H1 (cell line): ENCODE data around the gene PTTG1IP. TPM values are rescaled to one million over a fixed set of nuclear protein-coding genes. Genes with fewer than 3 reads are reported as not detected.

Source experiments
- CTCF ChIA-PET: fragments of 300-600 bp; sonication (Branson Sonifier 250); formaldehyde crosslinking; loops from one replicate; lab custom pipeline; 2021; ENCODE audit not compliant: partially characterized antibody; lab: Charles Lee
- POLR2A ChIA-PET: fragments of 300-600 bp; sonication (Branson Sonifier 250); formaldehyde crosslinking; loops from one replicate; lab custom pipeline; 2021; ENCODE audit warnings: inconsistent platforms; ENCODE audit not compliant: partially characterized antibody; lab: Charles Lee
- DNase-seq, 2 experiments: peaks; one replicate each; pipeline versions ENCODE4 v3.0.0 to v3.0.0-alpha.2; 2010 to 2022; ENCODE audit warnings: low spot score in 2 of 2, low read depth in 1 of 2, mixed read lengths in 1 of 2
- FAIRE-seq: peaks from 2 replicates; lab custom pipeline; 2011; peaks lifted over from hg19 to GRCh38; lab: Jason Lieb, UNC
- H2AFZ ChIP-seq: 2 replicates; pipeline ENCODE4 v1.8.1; 2012; ENCODE audit warnings: low read length, inconsistent platforms
- H2AK5ac ChIP-seq: 2 replicates; pipeline ENCODE4 v1.6.1; 2013; ENCODE audit warnings: low read depth, low read length
- H2BK120ac ChIP-seq: replicated peaks from 2 replicates; pipeline ENCODE3; 2013; ENCODE audit warnings: low read depth, low read length, inconsistent platforms
- H2BK12ac ChIP-seq: 2 replicates; pipeline ENCODE4 v1.6.1; 2013; ENCODE audit warnings: low read depth, low read length
- H2BK15ac ChIP-seq: 2 replicates; pipeline ENCODE4 v1.6.1; 2013; ENCODE audit warnings: low read length
- H2BK20ac ChIP-seq: 2 replicates; pipeline ENCODE4 v1.6.1; 2013; ENCODE audit warnings: low read length
- H2BK5ac ChIP-seq: 2 replicates; pipeline ENCODE4 v1.6.1; 2013; ENCODE audit warnings: low read depth, low read length
- H3K14ac ChIP-seq: 2 replicates; pipeline ENCODE4 v1.6.1; 2013; ENCODE audit warnings: inconsistent platforms; ENCODE audit not compliant: insufficient read length
- H3K18ac ChIP-seq: 2 replicates; pipeline ENCODE4 v1.6.1; 2013; ENCODE audit warnings: low read length; ENCODE audit errors: extremely low read depth
- H3K23ac ChIP-seq: 2 replicates; pipeline ENCODE4 v1.6.1; 2013; ENCODE audit warnings: inconsistent platforms; ENCODE audit not compliant: insufficient read length
- H3K23me2 ChIP-seq: 2 replicates; pipeline ENCODE4 v1.6.1; 2013; ENCODE audit warnings: low read depth, low read length
- H3K27ac ChIP-seq: 2 replicates; pipeline ENCODE4 v1.6.1; 2011; ENCODE audit warnings: low read depth, low read length, inconsistent platforms
- H3K27me3 ChIP-seq, 4 experiments: replicated peaks in 1 of 4; 1 replicate in 1 of 4; 2 replicates in 3 of 4; pipeline versions ENCODE4 v1.6.1 to v1.8.1; 2011 to 2013; ENCODE audit warnings: low read length in 3 of 4, mild to moderate bottlenecking in 3 of 4, inconsistent platforms in 2 of 4, mixed read lengths in 2 of 4, moderate library complexity in 1 of 4; ENCODE audit not compliant: control insufficient read depth in 3 of 4, insufficient read depth in 3 of 4; ENCODE audit errors: extremely low read depth in 1 of 4
- H3K36me3 ChIP-seq, 4 experiments: 2 replicates each; pipeline versions ENCODE4 v1.6.1 to v1.8.1; 2011 to 2013; ENCODE audit warnings: mild to moderate bottlenecking in 4 of 4, low read length in 3 of 4, moderate library complexity in 2 of 4, control low read depth in 1 of 4, inconsistent platforms in 1 of 4; ENCODE audit not compliant: insufficient read depth in 4 of 4, control insufficient read depth in 2 of 4
- H3K4ac ChIP-seq: replicated peaks from 2 replicates; pipeline ENCODE3; 2013; ENCODE audit warnings: low read length, low read depth, mixed read lengths, inconsistent platforms; ENCODE audit not compliant: insufficient read length
- H3K4me1 ChIP-seq, 4 experiments: replicated peaks in 1 of 4; 1 replicate in 1 of 4; 2 replicates in 3 of 4; pipeline versions ENCODE4 v1.6.1 to v1.8.1; 2011 to 2013; ENCODE audit warnings: low read length in 3 of 4, inconsistent platforms in 2 of 4, mixed read lengths in 1 of 4; ENCODE audit not compliant: insufficient read depth in 4 of 4, control insufficient read depth in 3 of 4
- H3K4me2 ChIP-seq, 2 experiments: 2 replicates each; pipeline versions ENCODE4 v1.6.1 to v1.8.1; 2011 to 2013; ENCODE audit warnings: low read depth in 2 of 2, low read length in 2 of 2, control low read depth in 1 of 2, inconsistent platforms in 1 of 2, mild to moderate bottlenecking in 1 of 2; ENCODE audit not compliant: insufficient read depth in 1 of 2
- H3K4me3 ChIP-seq, 4 experiments: fragments of 200-600, 300-600 bp in 1 of 4; sonication (generic), shearing (Covaris generic), sonication (Bioruptor Twin) in 1 of 4; 2 replicates each; pipeline versions ENCODE4 v1.5.1 to v1.8.1; 2011 to 2016; ENCODE audit warnings: low read length in 4 of 4, low read depth in 3 of 4, control low read depth in 2 of 4, inconsistent platforms in 2 of 4, mild to moderate bottlenecking in 2 of 4, mixed read lengths in 1 of 4, moderate library complexity in 1 of 4; ENCODE audit not compliant: insufficient read depth in 2 of 4; ENCODE audit errors: extremely low read depth in 1 of 4
- H3K56ac ChIP-seq: replicated peaks from 2 replicates; pipeline ENCODE3; 2013; ENCODE audit warnings: low read depth, mild to moderate bottlenecking, mixed read lengths, low read length, inconsistent platforms; ENCODE audit not compliant: insufficient read length
- H3K79me1 ChIP-seq: 2 replicates; pipeline ENCODE4 v1.6.1; 2013; ENCODE audit warnings: low read depth, low read length, control low read depth
- H3K79me2 ChIP-seq, 2 experiments: 2 replicates each; pipeline versions ENCODE4 v1.6.1 to v1.8.1; 2012 to 2013; ENCODE audit warnings: low read length in 2 of 2, mild to moderate bottlenecking in 2 of 2, inconsistent platforms in 1 of 2; ENCODE audit not compliant: insufficient read depth in 2 of 2, control insufficient read depth in 1 of 2
- H3K9ac ChIP-seq, 4 experiments: replicated peaks in 1 of 4; 1 replicate in 1 of 4; 2 replicates in 3 of 4; pipeline versions ENCODE4 v1.6.1 to v1.8.1; 2011 to 2013; ENCODE audit warnings: low read depth in 3 of 4, low read length in 3 of 4, control low read depth in 2 of 4, mild to moderate bottlenecking in 2 of 4, moderate library complexity in 2 of 4, inconsistent platforms in 1 of 4; ENCODE audit errors: extremely low read depth in 1 of 4
- H3K9me3 ChIP-seq, 2 experiments: 2 replicates each; pipeline versions ENCODE4 v1.6.1 to v1.8.1; 2012 to 2013; ENCODE audit warnings: mild to moderate bottlenecking in 2 of 2, moderate library complexity in 2 of 2, control low read depth in 1 of 2, inconsistent platforms in 1 of 2, low read depth in 1 of 2, low read length in 1 of 2, mixed read lengths in 1 of 2; ENCODE audit not compliant: insufficient read depth in 2 of 2
- H4K20me1 ChIP-seq, 2 experiments: replicated peaks in 1 of 2; 2 replicates each; pipeline versions ENCODE3 to v1.8.1; 2011 to 2013; ENCODE audit warnings: inconsistent platforms in 2 of 2, low read length in 2 of 2, mild to moderate bottlenecking in 1 of 2; ENCODE audit not compliant: insufficient read depth in 2 of 2, control insufficient read depth in 1 of 2
- H4K5ac ChIP-seq: 2 replicates; pipeline ENCODE4 v1.6.1; 2013; ENCODE audit warnings: low read length, low read depth, mixed read lengths, inconsistent platforms; ENCODE audit not compliant: insufficient read length
- H4K8ac ChIP-seq: 2 replicates; pipeline ENCODE4 v1.8.0; 2013; ENCODE audit warnings: mild to moderate bottlenecking, moderate library complexity, low read length, inconsistent platforms; ENCODE audit not compliant: insufficient read depth; ENCODE audit errors: extremely low read depth
- H4K91ac ChIP-seq: replicated peaks from 2 replicates; pipeline ENCODE3; 2013; ENCODE audit warnings: low read length, mixed read lengths, inconsistent platforms; ENCODE audit not compliant: insufficient read length
- ATF2 ChIP-seq: IDR thresholded peaks from 2 replicates; pipeline ENCODE4 v1.6.1; 2012; ENCODE audit warnings: low read length, inconsistent platforms
- ATF3 ChIP-seq: IDR thresholded peaks from 2 replicates; pipeline ENCODE4 v1.6.1; 2011; ENCODE audit warnings: low read depth, mild to moderate bottlenecking, low read length; ENCODE audit not compliant: insufficient read depth
- CREB1 ChIP-seq: IDR thresholded peaks from 2 replicates; pipeline ENCODE4 v1.6.1; 2012; ENCODE audit warnings: inconsistent platforms
- CTBP2 ChIP-seq: IDR thresholded peaks from 2 replicates; pipeline ENCODE4 v1.7.0; 2011; ENCODE audit warnings: borderline replicate concordance, mild to moderate bottlenecking, moderate library complexity, mixed read lengths, low read length; ENCODE audit not compliant: insufficient read depth, insufficient read length
- EZH2 ChIP-seq: fragments of 200-600 bp; sonication (generic); IDR thresholded peaks from 2 replicates; pipeline ENCODE4 v1.7.1; 2012; ENCODE audit warnings: low read depth, mild to moderate bottlenecking, moderate library complexity, low read length, inconsistent platforms; ENCODE audit not compliant: severe bottlenecking
- NANOG ChIP-seq: IDR thresholded peaks from 2 replicates; pipeline ENCODE4 v1.6.1; 2011; ENCODE audit warnings: low read length, low read depth, mild to moderate bottlenecking, inconsistent platforms; ENCODE audit not compliant: insufficient read depth, poor library complexity, severe bottlenecking
- SRF ChIP-seq: IDR thresholded peaks from 2 replicates; pipeline ENCODE4 v1.6.1; 2011; ENCODE audit warnings: mild to moderate bottlenecking, low read depth, low read length, moderate library complexity
- SUZ12 ChIP-seq: fragments of 200-600 bp; sonication (generic); IDR thresholded peaks from 2 replicates; pipeline ENCODE4 v1.6.1; 2012; ENCODE audit warnings: mild to moderate bottlenecking, inconsistent platforms, low read length, moderate library complexity, mixed read lengths
- TAF7 ChIP-seq: optimal IDR thresholded peaks from 2 replicates; pipeline ENCODE3; 2011; ENCODE audit warnings: low read depth, mild to moderate bottlenecking, inconsistent platforms, low read length, moderate library complexity, borderline replicate concordance
- WGBS, 2 experiments: shearing (Covaris generic) in 1 of 2; methylation state at CpG; one replicate each; pipeline versions ENCODE4 v1.1.6 to v1.1.7; 2013 to 2015; ENCODE audit warnings: low lambda C conversion rate in 2 of 2, mixed read lengths in 2 of 2, inconsistent platforms in 1 of 2, low coverage in 1 of 2, missing lambda C conversion rate in 1 of 2; ENCODE audit not compliant: insufficient replicate concordance in 2 of 2, insufficient coverage in 1 of 2, insufficient read length in 1 of 2; ENCODE audit errors: extremely low coverage in 1 of 2, missing lambda C conversion rate in 1 of 2; 5-methylcytosine and 5-hydroxymethylcytosine counted together
- polyA plus RNA-seq, 7 experiments: library from polyadenylated mRNA; depleted of rRNA in 3 of 7; stranded (reverse) in 5 of 7; unstranded in 2 of 7; fragments of >200 nt in 5 of 7; fragments of 200-250 nt in 2 of 7; gene quantifications; 1 replicate in 5 of 7; 2 replicates in 1 of 7; 4 replicates in 1 of 7; pipeline versions ENCODE4 v1.2.1 to v1.2.3, GENCODE V29; 2011 to 2013; ENCODE audit warnings: missing spikeins in 2 of 7, mixed read lengths in 2 of 7
- total RNA-seq: library from RNA; stranded (reverse); fragmentation: NEBNext Ultra II Directional; extraction: Animal tissue kit (Norgen Biotek cat#: 25700); gene quantifications from 2 replicates; pipeline ENCODE4 v1.2.1, GENCODE V29; 2021
- TF ChIP-seq, protein P1 (sequence below): IDR thresholded peaks from 2 replicates; pipeline ENCODE4 v1.6.1; 2012; ENCODE audit warnings: inconsistent platforms

The PTTG1IP gene
- total and polyA plus RNA-seq, 2 of the 8 experiments (the other 6 are each of a cell fraction or from before 2014, with no cell fraction given): 90.8 to 130 TPM

DNA sequence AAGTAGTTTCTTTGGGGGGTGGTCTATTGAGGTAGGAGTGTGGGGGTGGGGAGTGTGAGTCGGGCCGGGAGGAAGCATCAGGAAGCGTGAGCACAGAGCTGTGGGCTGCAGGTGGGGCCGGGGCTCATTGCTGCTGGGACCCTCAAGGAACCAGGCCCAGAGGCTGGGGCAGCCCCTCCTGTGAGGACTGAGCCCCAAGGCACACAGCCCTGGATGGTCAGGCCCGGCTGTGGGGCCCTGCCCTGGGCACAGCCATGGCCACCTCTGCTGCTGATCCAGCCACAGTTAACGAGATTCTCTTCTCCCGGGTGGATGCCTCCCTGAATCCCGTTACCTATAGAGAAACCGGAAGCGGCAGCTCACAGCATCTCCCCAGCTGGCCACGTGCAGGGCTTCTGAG, 32.7 kb downstream of the PTTG1IP start:
- WGBS, 2 experiments: 89% methylated on average over 11 of the region's 11 CpGs; no CpG with 5 or more reads in 1 of the 2 experiments
- FAIRE-seq (no peak), DNase-seq (no peak)
- H2BK20ac ChIP-seq: no peak overlapping the region
- no peak overlapping the region for H3K9ac ChIP-seq
- no peak overlapping the region for H3K14ac ChIP-seq
- H4K20me1 ChIP-seq: no peaks in the 10 kb centered on the region
- H3K36me3 ChIP-seq: no peaks in the 10 kb centered on the region; a peak in 1 of 8 replicates
- no peaks in the 10 kb centered on the region for H3K27me3 ChIP-seq
- H2BK120ac ChIP-seq: no peak overlapping the region
- H4K8ac ChIP-seq: no peak overlapping the region
- H3K56ac ChIP-seq: no peak overlapping the region
- no peak overlapping the region for H2BK15ac ChIP-seq
- H2AK5ac ChIP-seq: no peak overlapping the region
- no peak overlapping the region for H3K27ac ChIP-seq
- no peak overlapping the region for H2AFZ ChIP-seq
- H3K23ac ChIP-seq: no peak overlapping the region
- 0 out of 2 replicates have a peak overlapping the region, but pooled peaks have one; percentile 4 for H2BK12ac ChIP-seq
- H2BK5ac ChIP-seq: no peak overlapping the region
- ChIA-PET POLR2A (interaction anchor here (0.5 kb wide), 1 partner anchor 256 kb away, joined by 3 read pairs; no protein-coding TSS in a partner anchor), CTCF (interaction anchor here (0.9 to 1.0 kb wide), 3 partner anchors 12 to 47 kb away, joined by 3 read pairs; no protein-coding TSS in a partner anchor)
- H3K9me3 ChIP-seq: no peaks in the 10 kb centered on the region
- H3K79me1 ChIP-seq: no peaks in the 10 kb centered on the region
- H3K4me3 ChIP-seq: no peak overlapping the region
- H3K4me2 ChIP-seq: no peak overlapping the region
- H4K91ac ChIP-seq: no peak overlapping the region
- H3K18ac ChIP-seq: no peak overlapping the region
- H3K23me2 ChIP-seq: peaks cover 3% of the 10 kb centered on the region
- H3K4ac ChIP-seq: no peak overlapping the region
- H4K5ac ChIP-seq: no peak overlapping the region
- peaks cover 0 to 8% (median 2%) of the 10 kb centered on the region in 4 experiments; a peak in 5 of 7 replicates for H3K4me1 ChIP-seq
- H3K79me2 ChIP-seq: no peaks in the 10 kb centered on the region
- TF ChIP-seq EZH2 (no peak), ATF2 (no peak), CTBP2 (no peak), SUZ12 (no peak), CREB1 (no peak), ATF3 (no peak), SRF (no peak), NANOG (no peak), TAF7 (no peak)
- TF ChIP-seq, protein P1, sequence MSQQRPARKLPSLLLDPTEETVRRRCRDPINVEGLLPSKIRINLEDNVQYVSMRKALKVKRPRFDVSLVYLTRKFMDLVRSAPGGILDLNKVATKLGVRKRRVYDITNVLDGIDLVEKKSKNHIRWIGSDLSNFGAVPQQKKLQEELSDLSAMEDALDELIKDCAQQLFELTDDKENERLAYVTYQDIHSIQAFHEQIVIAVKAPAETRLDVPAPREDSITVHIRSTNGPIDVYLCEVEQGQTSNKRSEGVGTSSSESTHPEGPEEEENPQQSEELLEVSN: no peak
